OCI-LY1 (cell line): Measurements from ENCODE around the gene TPRG1.

Experiments used
- CTCF ChIP-seq: fragments of 200-600 bp; sonication (generic), shearing (Covaris generic); IDR thresholded peaks from 2 replicates; pipeline ENCODE4 v1.5.1; 2017; ENCODE audit warnings: mild to moderate bottlenecking, antibody characterized with exemption, low read length, moderate library complexity, mixed read lengths
- EZH2 ChIP-seq: fragments of 200-600 bp; sonication (generic), shearing (Covaris generic); IDR thresholded peaks from 2 replicates; pipeline ENCODE4 v1.8.0; 2017; ENCODE audit warnings: borderline replicate concordance, mixed run types, mild to moderate bottlenecking, antibody characterized with exemption, low read length, moderate library complexity, mixed read lengths

- TF ChIP-seq CTCF = no peak
- no peak for TF ChIP-seq EZH2
Observed at GRCh38 chr3:189342811-189343210, 171.0 kb downstream of the TPRG1 start.
